Endothelial cell of umbilical vein (primary cell): ENCODE measurements around the gene PACS1. TPM values are rescaled to one million over a fixed set of nuclear protein-coding genes. Genes with fewer than 3 reads are reported as not detected.

Experiments used
- BruUV-seq: library from RNA; stranded (reverse); fragments of 400-500 nt; replicated peaks from 2 replicates; lab custom pipeline; 2021; lab: Mats Ljungman, UMichigan
- CTCF ChIA-PET: fragments of 300-600, 350-600 bp; sonication (Branson Sonifier 250); formaldehyde crosslinking; loops from one replicate; lab custom pipeline; 2021; ENCODE audit warnings: antibody characterized with exemption, inconsistent platforms; lab: Charles Lee
- POLR2A ChIA-PET: fragments of 300-600, 350-600 bp; sonication (Branson Sonifier 250); formaldehyde crosslinking; loops from one replicate; lab custom pipeline; 2021; ENCODE audit warnings: antibody characterized with exemption, inconsistent platforms; lab: Charles Lee
- DNase-seq: peaks from one replicate; pipeline ENCODE4 v3.0.0-alpha.2; 2011; ENCODE audit warnings: low read depth, low spot score
- FAIRE-seq: peaks from 2 replicates; lab custom pipeline; 2011; peaks lifted over from hg19 to GRCh38; lab: Jason Lieb, UNC
- H2AFZ ChIP-seq: 2 replicates; pipeline ENCODE4 v1.6.0; 2012; ENCODE audit warnings: low read depth, low read length, control low read depth, inconsistent platforms
- H3K27ac ChIP-seq: 2 replicates; pipeline ENCODE4 v1.5.1; 2011; ENCODE audit warnings: low read depth, mild to moderate bottlenecking, control low read depth, low read length, moderate library complexity; ENCODE audit not compliant: insufficient read depth
- H3K27me3 ChIP-seq, 2 experiments: 2 replicates each; pipeline versions ENCODE4 v1.6.0 to v1.6.1; 2011; ENCODE audit warnings: low read length in 2 of 2, mixed read lengths in 1 of 2; ENCODE audit not compliant: control insufficient read depth in 2 of 2, insufficient read depth in 2 of 2
- H3K36me3 ChIP-seq, 2 experiments: 2 replicates in 1 of 2; 3 replicates in 1 of 2; pipeline ENCODE4 v1.5.1; 2011; ENCODE audit warnings: low read length in 2 of 2, mild to moderate bottlenecking in 1 of 2, moderate library complexity in 1 of 2; ENCODE audit not compliant: control insufficient read depth in 2 of 2, insufficient read depth in 2 of 2; ENCODE audit errors: extremely low read depth in 1 of 2
- H3K4me1 ChIP-seq: 3 replicates; pipeline ENCODE4 v1.5.1; 2011; ENCODE audit warnings: mild to moderate bottlenecking, low read length; ENCODE audit not compliant: control insufficient read depth, insufficient read depth; ENCODE audit errors: extremely low read depth
- H3K4me2 ChIP-seq: 2 replicates; pipeline ENCODE4 v1.6.1; 2011; ENCODE audit warnings: low read length, control low read depth, mixed read lengths; ENCODE audit not compliant: insufficient read depth
- H3K4me3 ChIP-seq, 3 experiments: fragments of 200-600 bp in 1 of 3; sonication (generic), shearing (Covaris generic) in 1 of 3; replicated peaks in 1 of 3; 2 replicates each; pipeline ENCODE4 v1.5.1; 2011 to 2016; ENCODE audit warnings: control low read depth in 3 of 3, low read length in 3 of 3, mild to moderate bottlenecking in 2 of 3, inconsistent platforms in 1 of 3, low read depth in 1 of 3, moderate library complexity in 1 of 3; ENCODE audit not compliant: insufficient read depth in 1 of 3
- H3K79me2 ChIP-seq: 2 replicates; pipeline ENCODE4 v1.6.0; 2012; ENCODE audit warnings: low read length, inconsistent platforms; ENCODE audit not compliant: control insufficient read depth, insufficient read depth
- H3K9ac ChIP-seq: replicated peaks from 2 replicates; pipeline ENCODE3; 2011; ENCODE audit warnings: low read length, control low read depth; ENCODE audit not compliant: insufficient read depth; ENCODE audit errors: extremely low read depth
- H3K9me1 ChIP-seq: replicated peaks from 3 replicates; pipeline ENCODE4 v1.6.0; 2011; ENCODE audit warnings: mild to moderate bottlenecking, low read length; ENCODE audit not compliant: control insufficient read depth, insufficient read depth; ENCODE audit errors: extremely low read depth
- H3K9me3 ChIP-seq: replicated peaks from 2 replicates; pipeline ENCODE4 v1.5.1; 2012; ENCODE audit warnings: low read length, inconsistent platforms; ENCODE audit not compliant: control insufficient read depth, insufficient read depth
- H4K20me1 ChIP-seq: replicated peaks from 2 replicates; pipeline ENCODE3; 2011; ENCODE audit warnings: mild to moderate bottlenecking, low read length; ENCODE audit not compliant: control insufficient read depth, insufficient read depth; ENCODE audit errors: extremely low read depth
- EZH2 ChIP-seq: IDR thresholded peaks from 2 replicates; pipeline ENCODE4 v1.6.1; 2012; ENCODE audit warnings: borderline replicate concordance, low read depth, mild to moderate bottlenecking, moderate library complexity, low read length, inconsistent platforms; ENCODE audit not compliant: severe bottlenecking
- FOS ChIP-seq: IDR thresholded peaks from 2 replicates; pipeline ENCODE4 v1.6.1; 2011; ENCODE audit warnings: mild to moderate bottlenecking, low read length, moderate library complexity, borderline replicate concordance; ENCODE audit not compliant: insufficient read depth
- GATA2 ChIP-seq: IDR thresholded peaks from 2 replicates; pipeline ENCODE4 v1.7.0; 2011; ENCODE audit warnings: low read depth, mild to moderate bottlenecking, moderate library complexity, mixed read lengths, low read length; ENCODE audit not compliant: insufficient read length, insufficient read depth
- JUN ChIP-seq: IDR thresholded peaks from 2 replicates; pipeline ENCODE4 v1.6.1; 2011; ENCODE audit warnings: borderline replicate concordance, low read depth; ENCODE audit not compliant: insufficient read length, insufficient read depth
- MYC ChIP-seq: IDR thresholded peaks from one replicate; pipeline ENCODE4 v1.6.1; 2011; ENCODE audit warnings: mild to moderate bottlenecking, low read depth, low read length
- POLR2A ChIP-seq: IDR thresholded peaks from 2 replicates; pipeline ENCODE4 v1.6.1; 2012; ENCODE audit warnings: low read depth, mild to moderate bottlenecking, control low read depth, low read length
- POLR2AphosphoS5 ChIP-seq: IDR thresholded peaks from 2 replicates; pipeline ENCODE4 v1.6.1; 2012; ENCODE audit warnings: low read depth, mild to moderate bottlenecking, control low read depth, low read length, moderate library complexity; ENCODE audit not compliant: insufficient read depth
- dilution Hi-C: fragments of 300-500 bp; cut with MboI; formaldehyde crosslinking; loops from one replicate; pipeline ENCODE4 v1.15.0; 2019; ENCODE audit warnings: low sequenced_read_pairs; ENCODE audit not compliant: extremely low pct_ligation_motif_present
- intact Hi-C: fragments of 100-400 bp; cut with micrococcal nuclease; formaldehyde crosslinking; loops from one replicate; pipeline ENCODE4 v1.10.0; 2022
- polyA plus RNA-seq, 4 experiments: library from polyadenylated mRNA; depleted of rRNA in 3 of 4; stranded (reverse) in 3 of 4; unstranded in 1 of 4; fragments of >200 nt; gene quantifications; 2 replicates each; pipeline versions ENCODE4 v1.2.1 to v1.2.3, GENCODE V29; 2011 to 2012; ENCODE audit warnings: missing spikeins in 1 of 4
- total RNA-seq: library from RNA; stranded (reverse); gene quantifications from 2 replicates; pipeline ENCODE4 v1.2.3, GENCODE V29; 2021
- TF ChIP-seq, protein P1 (sequence below): IDR thresholded peaks from 2 replicates; pipeline ENCODE4 v1.6.1; 2011; ENCODE audit not compliant: insufficient read depth, insufficient read length
- TF ChIP-seq, protein P2 (sequence below), 2 donors: IDR thresholded peaks; 1 replicate in 1 of 2; 2 replicates in 1 of 2; pipeline ENCODE4 v1.5.1; 2011; ENCODE audit warnings: low read length in 2 of 2, mild to moderate bottlenecking in 2 of 2, moderate library complexity in 2 of 2, control low read depth in 1 of 2, inconsistent platforms in 1 of 2, low read depth in 1 of 2; ENCODE audit not compliant: insufficient read depth in 1 of 2; ENCODE audit errors: extremely low read depth in 1 of 2

PACS1 gene
- total and polyA plus RNA-seq, 2 donors (not counting 3 experiments of a cell fraction or from before 2014, with no cell fraction given) = 26.4 to 64.4 TPM

DNA sequence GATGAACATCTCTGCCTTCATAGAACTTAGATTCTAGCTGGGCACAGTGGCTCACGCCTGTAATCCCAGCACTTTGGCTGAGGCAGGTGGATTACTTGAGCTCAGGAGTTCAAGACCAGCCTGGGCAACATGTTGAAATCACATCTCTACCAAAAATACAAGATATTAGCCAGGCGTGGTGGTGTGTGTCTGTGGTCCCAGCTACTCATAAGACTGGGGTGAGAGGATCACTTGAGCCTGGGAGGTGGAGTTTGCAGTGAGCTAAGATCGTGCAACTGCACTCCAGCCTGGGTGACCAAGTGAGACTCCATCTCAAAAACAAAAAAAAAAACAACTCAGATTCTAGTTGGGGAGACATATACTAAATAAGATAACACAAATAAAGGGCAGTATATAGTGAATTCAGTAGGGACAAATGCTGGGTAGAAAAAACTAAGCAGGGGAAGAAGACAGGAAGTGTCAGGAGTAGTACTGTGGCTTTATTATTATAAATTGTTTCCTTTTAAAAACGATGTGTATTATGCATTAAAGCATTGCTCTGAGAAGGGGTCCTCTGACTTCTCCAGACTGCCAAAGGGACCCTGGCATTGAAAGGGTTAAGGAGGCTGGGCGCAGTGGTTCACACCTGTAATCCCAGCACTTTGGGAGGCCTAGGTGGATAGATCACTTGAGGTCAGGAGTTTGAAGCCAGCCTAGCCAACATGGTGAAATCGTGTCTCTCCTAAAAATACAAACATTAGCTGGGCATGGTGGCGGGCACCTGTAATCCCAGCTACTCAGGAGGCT is 46.7 kb downstream of the PACS1 start:
- dilution Hi-C loops (no loop called here), intact Hi-C loops (loop anchor here (5.0 kb wide), 1 partner anchor 34 kb away; no protein-coding TSS in a partner anchor)
- ChIA-PET CTCF (interaction anchor here (1.8 to 3.8 kb wide), 3 partner anchors 9 to 48 kb away, joined by 7 to 25 read pairs (median 10); no protein-coding TSS in a partner anchor), POLR2A (no interaction called here)
- H3K4me2 ChIP-seq = no peak overlapping the region
- no peak overlapping the region for H2AFZ ChIP-seq
- H3K27me3 ChIP-seq = no peaks in the 10 kb centered on the region
- no TSS peak for BruUV-seq
- peaks cover 62% of the 10 kb centered on the region for H3K4me1 ChIP-seq
- DNase-seq (no peak), FAIRE-seq (no peak)
- H4K20me1 ChIP-seq = no peaks in the 10 kb centered on the region
- H3K9ac ChIP-seq = no peak overlapping the region
- H3K9me1 ChIP-seq = no peaks in the 10 kb centered on the region
- no peaks in the 10 kb centered on the region for H3K9me3 ChIP-seq
- no peaks in the 10 kb centered on the region for H3K36me3 ChIP-seq
- H3K27ac ChIP-seq = no peak overlapping the region
- no peak overlapping the region for H3K4me3 ChIP-seq
- peaks cover 15% of the 10 kb centered on the region for H3K79me2 ChIP-seq
- TF ChIP-seq GATA2 (no peak), JUN (no peak), POLR2AphosphoS5 (no peak), FOS (no peak), MYC (no peak), POLR2A (no peak), EZH2 (no peak)
- TF ChIP-seq, protein P1, sequence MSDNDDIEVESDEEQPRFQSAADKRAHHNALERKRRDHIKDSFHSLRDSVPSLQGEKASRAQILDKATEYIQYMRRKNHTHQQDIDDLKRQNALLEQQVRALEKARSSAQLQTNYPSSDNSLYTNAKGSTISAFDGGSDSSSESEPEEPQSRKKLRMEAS = no peak
- TF ChIP-seq, protein P2, sequence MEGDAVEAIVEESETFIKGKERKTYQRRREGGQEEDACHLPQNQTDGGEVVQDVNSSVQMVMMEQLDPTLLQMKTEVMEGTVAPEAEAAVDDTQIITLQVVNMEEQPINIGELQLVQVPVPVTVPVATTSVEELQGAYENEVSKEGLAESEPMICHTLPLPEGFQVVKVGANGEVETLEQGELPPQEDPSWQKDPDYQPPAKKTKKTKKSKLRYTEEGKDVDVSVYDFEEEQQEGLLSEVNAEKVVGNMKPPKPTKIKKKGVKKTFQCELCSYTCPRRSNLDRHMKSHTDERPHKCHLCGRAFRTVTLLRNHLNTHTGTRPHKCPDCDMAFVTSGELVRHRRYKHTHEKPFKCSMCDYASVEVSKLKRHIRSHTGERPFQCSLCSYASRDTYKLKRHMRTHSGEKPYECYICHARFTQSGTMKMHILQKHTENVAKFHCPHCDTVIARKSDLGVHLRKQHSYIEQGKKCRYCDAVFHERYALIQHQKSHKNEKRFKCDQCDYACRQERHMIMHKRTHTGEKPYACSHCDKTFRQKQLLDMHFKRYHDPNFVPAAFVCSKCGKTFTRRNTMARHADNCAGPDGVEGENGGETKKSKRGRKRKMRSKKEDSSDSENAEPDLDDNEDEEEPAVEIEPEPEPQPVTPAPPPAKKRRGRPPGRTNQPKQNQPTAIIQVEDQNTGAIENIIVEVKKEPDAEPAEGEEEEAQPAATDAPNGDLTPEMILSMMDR (IDR thresholded peaks at IDR 0.05; ENCODE audit: extremely low read depth in 1 of 2, insufficient read depth in 1 of 2, low read depth in 1 of 2, low read length in 2 of 2) = no peak
